ENCODE results near the gene PITPNC1.

GRCh38 chr17:67434061-67434525 is 57.0 kb downstream of the PITPNC1 start:
- TF ChIP-seq CTCF (IDR thresholded peaks at IDR 0.05): no peak
- no peak for TF ChIP-seq POLR2A (IDR thresholded peaks at IDR 0.05)

Data from adrenal gland (tissue), 5 donors.